H1 (cell line): ENCODE data around the gene TMA7B.

Experiments
- CTCF ChIP-seq, 3 experiments: IDR thresholded peaks; 1 replicate in 2 of 3; 2 replicates in 1 of 3; pipeline versions ENCODE4 v1.5.1 to v1.6.1; 2011; ENCODE audit warnings: low read length in 3 of 3, mild to moderate bottlenecking in 3 of 3, inconsistent platforms in 2 of 3, low read depth in 1 of 3, moderate library complexity in 1 of 3; ENCODE audit not compliant: insufficient read depth in 1 of 3; ENCODE audit errors: control extremely low read depth in 1 of 3
- ZNF274 ChIP-seq: IDR thresholded peaks from 2 replicates; pipeline ENCODE4 v1.7.0; 2012; ENCODE audit warnings: low read length, borderline replicate concordance; ENCODE audit errors: extremely low read depth

GRCh38 chr22:39917197-39917643 lies 43.0 kb upstream of the TMA7B start:
- TF ChIP-seq CTCF (IDR thresholded peaks at IDR 0.05; ENCODE audit: control extremely low read depth in 1 of 3, insufficient read depth in 1 of 3, low read depth in 1 of 3, low read length in 3 of 3) (no peak), ZNF274 (no peak)
